ENCODE measurements around the gene STMN1. TPM values are rescaled to one million over a fixed set of nuclear protein-coding genes. Genes with fewer than 3 reads are reported as not detected.
A peak's percentile ranks its signal among the peaks of the same experiment; 100 is the strongest.
"Not testable (repeated sequence)": the region's sequence is repeated elsewhere in the genome, so short reads cannot be mapped to it uniquely, and the experiment has no call there.

Gene STMN1
- total RNA-seq, result 100 to 1,000 TPM; 548 to 626 TPM

- Mint-ChIP-seq H3K27ac (peak within 1 kb of the TSS; percentile 91), H3K9me3 (ENCODE audit: low read depth) (no peaks in the 10 kb centered on the region), H3K4me1 (peaks cover 39% of the 10 kb centered on the region), H3K4me3 (peak within 1 kb of the TSS; percentile 98), H3K27me3 (peaks cover 18% of the 10 kb centered on the region), H3K36me3 (peaks cover 33% of the 10 kb centered on the region)
- DNase-seq (peak; percentile 95), ATAC-seq (peak; percentile 77)
- CTCF ChIA-PET, result interaction anchor here (1.0 to 12.4 kb wide), 4 partner anchors 10 to 92 kb away, joined by 4 to 309 read pairs (median 29); partner anchors contain the start of genes PAFAH2 and PAQR7
These were observed at the start of gene STMN1 for GRCh38 chr1:25905680-25906643. TSS of gene STMN1 (minus strand) at chr1:25906419. CDS start at chr1:25904676, 1,743 bp downstream.

DNA sequence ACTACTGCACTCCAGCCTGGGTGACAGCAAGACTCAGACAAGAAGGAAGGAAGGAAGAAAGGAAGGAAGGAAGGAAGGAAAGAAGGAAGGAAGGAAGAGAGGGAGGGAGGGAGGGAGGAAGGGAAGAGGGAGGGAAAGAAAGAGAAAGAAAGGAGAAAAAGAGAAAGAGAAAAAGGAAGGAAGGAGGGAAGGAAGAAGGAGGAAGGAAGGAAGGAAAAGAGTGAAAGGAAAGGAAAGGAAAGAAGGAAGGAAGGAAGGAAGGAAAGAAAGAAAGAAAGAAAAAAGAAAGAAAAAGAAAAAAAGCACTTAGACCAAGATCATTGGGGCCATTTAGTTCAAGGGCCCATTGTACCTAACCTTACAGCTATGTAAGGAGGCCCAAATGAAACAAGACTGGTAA lies 49.3 kb upstream of the STMN1 start:
- Mint-ChIP-seq H3K4me3 (no peak overlapping the region), H3K36me3 (peaks cover 18% of the 10 kb centered on the region), H3K4me1 (peaks cover 6% of the 10 kb centered on the region), H3K9me3 (ENCODE audit: low read depth) (no peaks in the 10 kb centered on the region), H3K27me3 (no peaks in the 10 kb centered on the region), H3K27ac (no peak overlapping the region)
- no peak for DNase-seq
- CTCF ChIA-PET, result interaction anchor here (1.4 to 3.5 kb wide), 2 partner anchors 11 to 60 kb away, joined by 3 to 8 read pairs; no protein-coding TSS in a partner anchor
- no peak for ATAC-seq

GRCh38 chr1:25954282-25954938 lies 48.2 kb upstream of the STMN1 start:
- Mint-ChIP-seq H3K4me3 (no peak overlapping the region), H3K9me3 (ENCODE audit: low read depth) (no peaks in the 10 kb centered on the region), H3K27me3 (no peaks in the 10 kb centered on the region), H3K36me3 (peaks cover 9% of the 10 kb centered on the region), H3K4me1 (peaks cover 6% of the 10 kb centered on the region), H3K27ac (no peak overlapping the region)
- ATAC-seq, result no peak
- CTCF ChIA-PET, result interaction anchor here (0.6 kb wide), 1 partner anchor 1243 kb away, joined by 3 read pairs; no protein-coding TSS in a partner anchor
- DNase-seq, result no peak

DNA sequence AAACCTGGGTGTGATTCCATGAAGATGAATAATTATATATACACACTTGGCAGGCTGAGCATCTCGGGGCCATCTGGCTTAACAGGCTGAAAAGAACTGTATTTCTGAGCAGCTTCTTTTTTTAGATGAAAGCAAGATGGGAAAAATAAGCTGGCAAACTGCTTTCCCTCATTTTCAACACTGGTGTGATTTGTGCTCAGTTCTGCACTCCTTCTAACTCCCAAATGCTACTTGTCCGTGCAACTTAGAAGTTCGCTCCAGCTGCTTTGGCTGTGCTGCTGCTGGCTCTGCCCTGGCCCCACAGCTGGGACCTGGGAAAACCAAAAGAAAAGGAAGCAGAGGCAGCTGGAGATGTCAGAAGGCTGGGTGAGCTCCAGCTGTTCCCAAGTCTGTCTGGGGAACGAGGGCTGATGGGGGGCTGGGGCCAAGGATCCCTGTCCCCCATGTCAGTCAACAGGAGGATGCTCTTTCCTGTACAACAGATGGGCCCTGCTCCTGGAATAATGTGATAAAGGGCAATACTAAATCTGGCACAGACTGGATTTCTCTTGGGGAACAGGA lies 46.7 kb upstream of the STMN1 start:
- Mint-ChIP-seq H3K4me3 (no peak overlapping the region), H3K9me3 (ENCODE audit: low read depth) (no peaks in the 10 kb centered on the region), H3K27me3 (no peaks in the 10 kb centered on the region), H3K4me1 (peaks cover 6% of the 10 kb centered on the region), H3K36me3 (peaks cover 3% of the 10 kb centered on the region), H3K27ac (no peak overlapping the region)
- CTCF ChIA-PET, result no interaction called here
- ATAC-seq (no peak), DNase-seq (no peak)

GRCh38 chr1:25948641-25949040 lies 42.4 kb upstream of the STMN1 start:
- no peak overlapping the region for H3K4me3 Mint-ChIP-seq
- CTCF ChIA-PET, result no interaction called here
- H3K36me3 Mint-ChIP-seq, result no peaks in the 10 kb centered on the region
- no peaks in the 10 kb centered on the region for H3K27me3 Mint-ChIP-seq
- peaks cover under 1% of the 10 kb centered on the region for H3K4me1 Mint-ChIP-seq
- no peak overlapping the region for H3K27ac Mint-ChIP-seq
- ATAC-seq (no peak), DNase-seq (no peak)
- peaks cover 1% of the 10 kb centered on the region for H3K9me3 Mint-ChIP-seq (ENCODE audit: low read depth)

DNA sequence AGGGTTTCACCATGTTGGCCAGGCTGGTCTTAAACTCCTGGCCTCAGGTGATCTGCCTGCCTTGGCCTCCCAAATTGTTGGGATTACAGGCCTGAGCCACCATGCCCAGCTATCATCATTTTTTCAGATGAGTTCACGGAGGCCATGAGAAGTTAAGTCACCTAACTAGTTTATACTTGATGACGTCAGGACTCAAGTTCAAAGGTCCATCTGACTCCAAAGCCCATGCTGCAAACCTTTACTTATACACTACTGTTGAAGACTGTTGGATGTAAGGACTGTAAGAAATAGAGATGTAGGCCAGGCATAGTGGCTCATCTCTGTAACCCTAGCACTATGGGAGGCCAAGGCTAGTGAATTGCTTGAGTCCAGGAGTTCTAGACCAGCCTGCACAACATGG lies 40.8 kb upstream of the STMN1 start:
- Mint-ChIP-seq H3K4me3 (no peak overlapping the region), H3K9me3 (ENCODE audit: low read depth) (peaks cover 4% of the 10 kb centered on the region), H3K36me3 (no peaks in the 10 kb centered on the region), H3K4me1 (no peaks in the 10 kb centered on the region), H3K27me3 (peaks cover 4% of the 10 kb centered on the region), H3K27ac (no peak overlapping the region)
- no peak for DNase-seq
- CTCF ChIA-PET, result interaction anchor here (1.3 kb wide), 1 partner anchor 14 kb away, joined by 4 read pairs; no protein-coding TSS in a partner anchor
- ATAC-seq, result no peak

DNA sequence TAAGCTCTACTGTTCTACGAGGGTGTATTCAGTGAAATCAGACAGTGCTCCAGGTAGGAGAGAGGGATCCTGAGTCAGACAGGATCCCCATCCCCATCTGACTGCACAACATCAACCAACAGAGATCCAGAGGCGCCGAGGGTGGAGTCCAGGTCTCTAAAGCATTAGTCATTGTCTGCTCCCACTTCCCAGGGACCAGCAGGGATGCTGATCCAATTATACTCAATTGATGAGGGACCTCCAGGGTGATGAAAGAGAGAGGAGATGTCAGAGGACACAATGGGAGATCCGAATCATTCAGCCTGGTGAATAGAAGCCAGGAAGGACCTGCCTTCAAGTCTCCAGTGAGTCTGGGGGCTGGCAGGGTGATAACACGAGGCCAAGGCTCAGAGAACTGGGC lies 39.5 kb upstream of the STMN1 start:
- H3K27ac Mint-ChIP-seq, result no peak overlapping the region
- H3K36me3 Mint-ChIP-seq, result no peaks in the 10 kb centered on the region
- H3K9me3 Mint-ChIP-seq (ENCODE audit: low read depth), result peaks cover 4% of the 10 kb centered on the region
- no peaks in the 10 kb centered on the region for H3K4me1 Mint-ChIP-seq
- DNase-seq, result no peak
- no peak for ATAC-seq
- H3K4me3 Mint-ChIP-seq, result no peak overlapping the region
- peaks cover 4% of the 10 kb centered on the region for H3K27me3 Mint-ChIP-seq
- CTCF ChIA-PET, result interaction anchor here (1.0 to 2.0 kb wide), 2 partner anchors 52 to 178 kb away, joined by 4 read pairs; partner anchors contain the start of gene PAFAH2

GRCh38 chr1:25944986-25945385 lies 38.8 kb upstream of the STMN1 start:
- Mint-ChIP-seq H3K27me3 (peaks cover 4% of the 10 kb centered on the region), H3K9me3 (ENCODE audit: low read depth) (peaks cover 4% of the 10 kb centered on the region), H3K4me1 (no peaks in the 10 kb centered on the region), H3K27ac (no peak overlapping the region), H3K4me3 (no peak overlapping the region), H3K36me3 (no peaks in the 10 kb centered on the region)
- CTCF ChIA-PET, result interaction anchor here (0.7 to 2.0 kb wide), 6 partner anchors 11 to 178 kb away, joined by 3 to 4 read pairs (median 4); partner anchors contain the start of gene PAFAH2
- ATAC-seq (no peak), DNase-seq (no peak)

DNA sequence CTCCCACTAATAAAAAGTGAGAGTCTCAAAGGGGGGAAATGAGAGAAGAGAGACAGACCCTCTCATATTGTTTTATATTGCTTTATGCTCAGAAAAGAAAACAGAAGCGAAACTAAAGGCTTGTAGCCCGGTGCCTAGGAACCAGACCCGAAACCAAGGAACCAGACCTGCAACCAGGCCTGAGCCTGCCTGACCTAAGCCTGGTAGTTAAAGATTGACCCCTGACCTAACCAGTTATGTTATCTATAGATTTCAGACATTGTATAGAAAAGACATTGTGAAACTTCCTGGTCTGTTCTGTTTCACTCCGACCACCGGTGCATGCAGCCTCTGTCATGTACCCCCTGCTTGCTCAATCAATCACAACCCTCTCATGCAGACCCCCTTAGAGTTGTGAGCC lies 37.3 kb upstream of the STMN1 start:
- not testable (repeated sequence) for H3K36me3 Mint-ChIP-seq; H3K4me1 Mint-ChIP-seq; H3K27me3 Mint-ChIP-seq; H3K9me3 Mint-ChIP-seq (ENCODE audit: low read depth); DNase-seq; ATAC-seq; H3K4me3 Mint-ChIP-seq; H3K27ac Mint-ChIP-seq
- CTCF ChIA-PET, result interaction anchor here (2.0 kb wide), 1 partner anchor 54 kb away, joined by 4 read pairs; the partner anchor contains the start of gene PAFAH2

DNA sequence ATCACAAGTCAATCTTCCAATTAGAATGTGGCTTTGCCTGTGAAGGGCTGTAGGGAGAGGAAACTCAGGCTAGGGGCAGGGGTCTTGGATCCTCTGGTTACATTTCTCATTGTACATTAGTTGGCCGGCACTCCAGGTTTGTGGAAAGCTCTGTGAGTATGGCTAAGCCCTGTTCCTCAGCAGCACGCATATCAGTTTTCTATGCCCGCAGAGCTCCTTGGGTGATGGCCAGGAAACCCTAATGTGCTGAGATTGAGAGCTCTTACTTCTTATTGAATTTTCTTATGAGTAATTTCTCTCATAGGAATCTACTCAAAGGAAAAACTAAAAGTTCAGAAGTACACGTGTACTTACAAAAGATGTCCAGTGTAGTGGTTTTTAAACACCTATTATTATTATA lies 30.7 kb upstream of the STMN1 start:
- no peaks in the 10 kb centered on the region for H3K36me3 Mint-ChIP-seq
- CTCF ChIA-PET, result no interaction called here
- ATAC-seq, result no peak

DNA sequence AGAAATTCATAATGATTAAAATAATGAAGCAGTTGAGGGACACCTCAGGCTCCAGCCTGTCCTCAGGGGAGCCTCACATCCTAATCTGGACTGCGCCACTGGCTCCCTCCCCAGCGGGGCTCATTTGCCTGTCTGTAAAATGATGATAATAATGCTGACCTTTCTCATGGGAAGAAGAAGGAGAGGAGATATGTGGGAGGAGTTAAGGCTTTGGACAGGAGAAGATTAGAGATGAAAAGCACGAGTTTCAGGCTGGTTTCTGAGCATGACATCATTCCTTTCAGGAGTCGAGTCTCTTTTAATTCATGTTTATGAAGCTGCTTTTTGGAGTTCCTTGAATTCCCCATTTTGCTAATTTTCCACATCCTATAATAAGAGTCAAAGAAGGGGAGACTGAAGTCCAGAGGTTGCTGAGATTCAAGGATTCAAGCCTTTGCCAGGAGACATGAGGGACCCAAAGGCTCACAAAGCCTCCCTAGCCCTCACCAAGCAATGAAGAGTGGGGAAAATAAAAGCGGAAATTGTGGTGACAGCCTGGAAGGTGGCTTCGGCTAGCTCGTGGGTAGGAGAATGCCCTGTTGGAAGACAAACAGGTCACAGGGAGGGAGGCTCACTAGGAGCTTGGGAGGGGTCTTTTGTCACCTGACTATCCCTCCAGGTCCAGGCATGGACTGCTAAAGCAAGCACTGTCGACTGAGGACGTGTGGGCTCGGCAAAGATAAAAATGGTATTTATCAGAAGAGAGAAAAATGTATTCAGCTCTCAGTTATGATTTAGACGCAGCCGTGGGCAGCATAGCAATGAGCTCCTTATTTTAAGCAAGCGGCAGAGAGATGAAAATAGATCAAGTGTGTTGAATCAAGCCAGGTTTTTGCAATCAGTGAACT lies 27.5 kb upstream of the STMN1 start:
- H3K4me3 Mint-ChIP-seq, result no peak overlapping the region
- CTCF ChIA-PET, result interaction anchor here (1.0 to 1.2 kb wide), 2 partner anchors 38 to 64 kb away, joined by 4 to 5 read pairs; partner anchors contain the start of gene PAFAH2
- no peaks in the 10 kb centered on the region for H3K4me1 Mint-ChIP-seq
- H3K27me3 Mint-ChIP-seq, result peaks cover 15% of the 10 kb centered on the region
- no peak for DNase-seq
- H3K36me3 Mint-ChIP-seq, result no peaks in the 10 kb centered on the region
- ATAC-seq, result no peak
- H3K27ac Mint-ChIP-seq, result no peak overlapping the region
- no peaks in the 10 kb centered on the region for H3K9me3 Mint-ChIP-seq (ENCODE audit: low read depth)

More for the DNA sequence above, 30.7 kb upstream of the STMN1 start:
- Mint-ChIP-seq H3K4me1 (no peaks in the 10 kb centered on the region), H3K9me3 (ENCODE audit: low read depth) (no peaks in the 10 kb centered on the region), H3K27me3 (peaks cover 3% of the 10 kb centered on the region), H3K4me3 (no peak overlapping the region), H3K27ac (no peak overlapping the region)
- DNase-seq, result no peak

- ATAC-seq; H3K4me1 Mint-ChIP-seq; H3K9me3 Mint-ChIP-seq (ENCODE audit: low read depth); H3K4me3 Mint-ChIP-seq; H3K27ac Mint-ChIP-seq; H3K36me3 Mint-ChIP-seq; DNase-seq: not testable (repeated sequence)
- H3K27me3 Mint-ChIP-seq, result peaks cover 15% of the 10 kb centered on the region
- CTCF ChIA-PET, result interaction anchor here (0.6 kb wide), 1 partner anchor 18 kb away, joined by 3 read pairs; no protein-coding TSS in a partner anchor
These were observed 26.7 kb upstream of the STMN1 start for GRCh38 chr1:25932811-25933400.

Measured in activated CD8-positive, alpha-beta memory T cell treated with anti-CD3 and anti-CD28 coated beads, Interleukin-2, amount 10 ng/mL, durations not matched to agents 7 days and 5 days (primary cell).